Testis (tissue), 3 donors: Measurements from ENCODE around the gene TNNT2. TPM values are rescaled to one million over a fixed set of nuclear protein-coding genes. Genes with fewer than 3 reads are reported as not detected.

ENCODE experiments used
- DNase-seq: peaks from one replicate; pipeline ENCODE4 v3.0.0-alpha.2; 2019
- H3K27ac ChIP-seq, 2 donors: fragments of 200-600 bp; sonication (generic); one replicate each; pipeline ENCODE4 v1.5.1; 2019
- H3K27me3 ChIP-seq: fragments of 200-600 bp; sonication (generic); one replicate; pipeline ENCODE4 v1.5.1; 2019
- H3K36me3 ChIP-seq: fragments of 200-600 bp; sonication (generic); one replicate; pipeline ENCODE4 v1.5.1; 2017; ENCODE audit warnings: low read depth; ENCODE audit errors: missing control alignments
- H3K4me1 ChIP-seq: fragments of 200-600 bp; sonication (generic); one replicate; pipeline ENCODE4 v1.5.1; 2019
- H3K4me3 ChIP-seq, 2 donors: fragments of 200-600 bp; sonication (generic); one replicate each; pipeline ENCODE4 v1.5.1; 2017 to 2019
- H3K9me3 ChIP-seq: fragments of 200-600 bp; sonication (generic); one replicate; pipeline ENCODE4 v1.5.1; 2017
- POLR2A ChIP-seq: fragments of 450-650 bp; IDR thresholded peaks from one replicate; pipeline ENCODE4 v1.6.1; 2017; ENCODE audit warnings: antibody characterized with exemption, mild to moderate bottlenecking, moderate library complexity
- WGBS, 2 donors: methylation state at CpG; one replicate each; pipeline ENCODE4 v1.1.5; 2018; 5-methylcytosine and 5-hydroxymethylcytosine counted together
- intact Hi-C: fragments of 100-400 bp; cut with DNase I; formaldehyde crosslinking; loops from one replicate; pipeline ENCODE4 v1.15.1; 2023; ENCODE audit warnings: low total_unique reads
- polyA plus RNA-seq: library from polyadenylated mRNA; stranded (reverse); fragments of 350-450 nt; fragmentation: Illumina TruSeq; extraction: RNeasy Lipid Tissue Mini Kit (QIAGEN cat#74804); gene quantifications from one replicate; pipeline ENCODE4 v1.2.3, GENCODE V29; 2014; ENCODE audit warnings: low read depth, low replicate concordance; ENCODE audit not compliant: insufficient read depth
- total RNA-seq, 2 donors: library from RNA; depleted of rRNA; stranded (reverse); fragments of >200 nt; gene quantifications; one replicate each; pipeline ENCODE4 v1.2.3, GENCODE V29; 2016
- TF ChIP-seq, protein P1 (sequence below), 3 experiments: fragments of 450-650 bp in 2 of 3; fragments of 200-600 bp in 1 of 3; sonication (generic) in 1 of 3; IDR thresholded peaks; one replicate each; pipeline ENCODE4 v1.5.1; 2016 to 2019; ENCODE audit warnings: antibody characterized with exemption in 3 of 3, mild to moderate bottlenecking in 2 of 3, moderate library complexity in 1 of 3

Gene TNNT2
- total and polyA plus RNA-seq, 3 donors from 2014 or later = 0.79 to 2.7 (median 1.1) TPM

DNA sequence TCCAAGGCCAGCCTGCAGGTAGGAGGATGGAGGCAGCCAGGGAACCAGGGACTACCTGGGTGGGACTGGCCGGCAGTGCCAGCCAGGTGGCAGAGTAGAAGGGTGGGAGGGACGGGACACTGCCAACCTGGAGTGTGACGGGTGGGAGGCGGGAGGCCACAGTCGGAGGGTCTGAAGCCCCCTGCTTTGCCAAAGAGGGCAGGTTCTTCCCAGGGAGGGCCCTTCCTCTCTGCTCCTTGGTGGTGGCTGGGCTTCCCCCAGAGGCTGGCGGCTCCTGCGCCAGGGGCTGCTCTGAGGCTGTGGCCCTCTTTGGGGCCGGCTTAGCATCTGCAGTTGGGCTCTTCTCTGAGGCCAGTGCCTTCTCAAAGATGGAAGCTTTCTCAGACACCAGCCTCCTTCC is 8.7 kb upstream of the TNNT2 start:
- no peaks in the 10 kb centered on the region for H3K36me3 ChIP-seq
- TF ChIP-seq, protein P1, sequence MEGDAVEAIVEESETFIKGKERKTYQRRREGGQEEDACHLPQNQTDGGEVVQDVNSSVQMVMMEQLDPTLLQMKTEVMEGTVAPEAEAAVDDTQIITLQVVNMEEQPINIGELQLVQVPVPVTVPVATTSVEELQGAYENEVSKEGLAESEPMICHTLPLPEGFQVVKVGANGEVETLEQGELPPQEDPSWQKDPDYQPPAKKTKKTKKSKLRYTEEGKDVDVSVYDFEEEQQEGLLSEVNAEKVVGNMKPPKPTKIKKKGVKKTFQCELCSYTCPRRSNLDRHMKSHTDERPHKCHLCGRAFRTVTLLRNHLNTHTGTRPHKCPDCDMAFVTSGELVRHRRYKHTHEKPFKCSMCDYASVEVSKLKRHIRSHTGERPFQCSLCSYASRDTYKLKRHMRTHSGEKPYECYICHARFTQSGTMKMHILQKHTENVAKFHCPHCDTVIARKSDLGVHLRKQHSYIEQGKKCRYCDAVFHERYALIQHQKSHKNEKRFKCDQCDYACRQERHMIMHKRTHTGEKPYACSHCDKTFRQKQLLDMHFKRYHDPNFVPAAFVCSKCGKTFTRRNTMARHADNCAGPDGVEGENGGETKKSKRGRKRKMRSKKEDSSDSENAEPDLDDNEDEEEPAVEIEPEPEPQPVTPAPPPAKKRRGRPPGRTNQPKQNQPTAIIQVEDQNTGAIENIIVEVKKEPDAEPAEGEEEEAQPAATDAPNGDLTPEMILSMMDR (IDR thresholded peaks at IDR 0.05) = no peak
- TF ChIP-seq POLR2A = no peak

DNA sequence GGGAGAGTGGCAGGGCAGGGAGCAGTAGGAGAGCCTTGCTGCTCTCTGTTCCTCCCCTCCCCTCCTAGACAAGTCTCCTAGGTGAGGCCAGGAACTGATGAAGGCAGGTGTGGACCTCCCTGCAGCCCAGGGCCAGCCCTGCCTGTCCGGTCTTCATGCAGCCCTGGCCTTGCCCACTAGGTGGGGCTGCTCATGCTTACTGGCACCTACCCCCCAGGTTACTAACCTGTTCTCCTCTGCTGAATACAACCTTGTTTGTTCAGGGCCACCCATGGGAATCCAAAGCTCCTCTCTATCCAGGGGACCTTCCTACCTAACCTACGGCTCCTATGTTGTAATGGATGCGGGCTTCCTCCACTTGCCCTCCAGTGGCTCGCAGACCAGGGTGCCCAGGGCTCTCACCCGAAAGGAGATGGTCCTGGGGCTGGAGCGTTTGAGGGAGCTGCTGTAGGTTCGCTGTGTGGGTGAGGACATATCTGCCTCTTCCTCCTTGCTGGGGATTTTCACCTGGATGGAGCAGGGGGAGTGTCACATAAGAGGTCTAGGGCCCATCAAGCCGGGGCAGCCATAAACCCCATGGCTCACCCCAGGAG is 7.9 kb upstream of the TNNT2 start:
- Histone ChIP-seq H3K9me3 (no peaks in the 10 kb centered on the region), H3K27me3 (no peaks in the 10 kb centered on the region), H3K36me3 (no peaks in the 10 kb centered on the region), H3K4me3 (no peak overlapping the region), H3K27ac (no peak overlapping the region), H3K4me1 (no peaks in the 10 kb centered on the region)
- 84 to 89% methylated on average over 4 to 8 of the region's 8 CpGs for WGBS, 2 donors
- TF ChIP-seq, protein P1 (IDR thresholded peaks at IDR 0.05) = peak; percentile 13 to 66 (median 54)
- TF ChIP-seq POLR2A = no peak
- DNase-seq = peak; percentile 74
- intact Hi-C loops = no loop called here

More for the DNA sequence above, 8.7 kb upstream of the TNNT2 start:
- Histone ChIP-seq H3K27ac (no peak overlapping the region), H3K4me1 (no peaks in the 10 kb centered on the region), H3K4me3 (no peak overlapping the region), H3K9me3 (no peaks in the 10 kb centered on the region), H3K27me3 (no peaks in the 10 kb centered on the region)
- 79 to 88% methylated on average over 5 to 8 of the region's 8 CpGs for WGBS, 2 donors
- intact Hi-C loops = no loop called here
- no peak for DNase-seq

DNA sequence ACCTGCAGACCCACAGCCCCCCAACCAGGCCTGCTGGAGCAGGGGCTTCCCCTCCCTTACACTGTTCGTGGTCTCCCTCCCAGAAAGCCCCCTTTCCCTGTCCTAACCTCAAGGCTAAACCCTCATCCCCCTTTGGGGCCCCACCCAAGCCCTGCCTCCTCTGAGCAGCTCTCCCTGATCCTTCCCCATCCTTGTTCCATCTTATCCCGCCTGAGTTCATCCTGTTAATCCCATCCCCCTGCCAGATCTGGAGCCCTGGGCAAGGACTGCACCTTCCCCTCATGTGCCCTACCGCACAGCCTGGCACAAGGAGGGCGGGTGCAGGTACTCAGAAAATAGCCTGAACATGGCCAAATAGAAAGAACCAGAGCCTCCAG is 6.9 kb upstream of the TNNT2 start:
- Histone ChIP-seq H3K4me1 (no peaks in the 10 kb centered on the region), H3K27me3 (no peaks in the 10 kb centered on the region), H3K9me3 (no peaks in the 10 kb centered on the region), H3K4me3 (no peak overlapping the region), H3K36me3 (no peaks in the 10 kb centered on the region), H3K27ac (no peak overlapping the region)
- no peak for DNase-seq
- intact Hi-C loops = no loop called here
- 56 to 98% methylated on average over 4 of the region's 4 CpGs for WGBS, 2 donors
- TF ChIP-seq POLR2A = no peak
- TF ChIP-seq, protein P1 (IDR thresholded peaks at IDR 0.05) = no peak

DNA sequence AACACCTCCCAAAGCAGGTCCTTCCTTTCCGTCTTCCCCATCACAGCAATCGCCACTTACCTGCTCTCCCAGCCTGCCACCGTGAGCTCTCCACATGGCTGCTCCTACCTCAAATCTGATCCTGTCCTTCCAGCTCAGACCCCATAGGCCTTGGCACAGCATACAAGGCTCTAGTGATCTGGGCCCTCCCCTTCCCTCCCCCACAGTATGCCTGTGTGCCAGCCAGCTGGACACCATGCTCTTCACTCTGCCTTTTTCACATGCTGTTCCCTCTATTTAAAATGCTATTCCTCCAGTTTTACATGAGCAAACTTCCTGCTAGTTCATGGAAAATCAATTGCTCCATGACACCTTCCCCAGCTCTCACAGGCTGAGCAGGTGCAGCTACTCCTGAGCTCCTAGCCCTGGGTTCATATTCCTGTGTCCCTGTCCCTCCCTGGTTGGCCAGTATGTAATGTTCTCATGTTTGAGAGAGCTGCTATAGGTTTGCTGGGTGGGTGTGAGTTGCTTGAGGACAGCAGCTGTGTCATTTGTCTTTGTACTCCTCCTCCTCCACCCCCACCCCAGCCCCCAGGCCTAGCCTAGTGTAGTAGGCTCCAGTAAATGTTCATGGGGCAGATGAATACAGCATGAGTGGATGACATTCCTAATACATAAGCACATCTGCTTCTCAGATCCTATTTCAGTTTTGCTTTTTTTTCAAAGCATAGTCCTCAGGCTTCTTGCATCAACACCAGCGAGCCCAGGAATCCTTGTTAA is 6.3 kb upstream of the TNNT2 start:
- no peak overlapping the region for H3K27ac ChIP-seq
- H3K27me3 ChIP-seq = no peaks in the 10 kb centered on the region
- no peaks in the 10 kb centered on the region for H3K9me3 ChIP-seq
- intact Hi-C loops = no loop called here
- no peak for DNase-seq
- TF ChIP-seq POLR2A = no peak
- TF ChIP-seq, protein P1 (IDR thresholded peaks at IDR 0.05) = no peak
- WGBS, 2 donors = 94 to 95% methylated on average over 4 of the region's 4 CpGs
- no peak overlapping the region for H3K4me3 ChIP-seq
- no peaks in the 10 kb centered on the region for H3K4me1 ChIP-seq
- no peaks in the 10 kb centered on the region for H3K36me3 ChIP-seq
